LNCaP clone FGC (cell line): ENCODE results near the gene NHS.

Experiments used
- DNase-seq: peaks from one replicate; pipeline ENCODE4 v3.0.0-alpha.2; 2011; ENCODE audit warnings: low read depth
- H3K4me3 ChIP-seq: 2 replicates; pipeline ENCODE4 v1.5.1; 2011; ENCODE audit warnings: mild to moderate bottlenecking, low read depth, low read length, control low read depth
- CTCF ChIP-seq: IDR thresholded peaks from 2 replicates; pipeline ENCODE4 v1.5.1; 2012; ENCODE audit warnings: mild to moderate bottlenecking; ENCODE audit not compliant: control insufficient read depth, insufficient read depth; ENCODE audit errors: extremely low read depth

Gene NHS

GRCh38 chrX:17737710-17737985 lies 362.6 kb downstream of the NHS start:
- DNase-seq, result no peak
- H3K4me3 ChIP-seq, result peak overlapping the region; percentile 81
- no peak for TF ChIP-seq CTCF

- peak overlapping the region; percentile 81 for H3K4me3 ChIP-seq
- TF ChIP-seq CTCF, result no peak
- no peak for DNase-seq
Observed at GRCh38 chrX:17737986-17738713, 363.1 kb downstream of the NHS start.

GRCh38 chrX:17738737-17739535 lies 363.9 kb downstream of the NHS start:
- DNase-seq, result no peak
- TF ChIP-seq CTCF, result no peak
- peak overlapping the region; percentile 81 for H3K4me3 ChIP-seq

GRCh38 chrX:17740137-17741122 lies 365.4 kb downstream of the NHS start:
- no peak overlapping the region for H3K4me3 ChIP-seq
- no peak for DNase-seq
- no peak for TF ChIP-seq CTCF

GRCh38 chrX:17741123-17741511 lies 366.1 kb downstream of the NHS start:
- no peak for TF ChIP-seq CTCF
- DNase-seq, result no peak
- H3K4me3 ChIP-seq, result no peak overlapping the region

- TF ChIP-seq CTCF, result no peak
Observed at GRCh38 chrX:17743913-17744312, 368.9 kb downstream of the NHS start.

More at GRCh38 chrX:17743913-17744312, 368.9 kb downstream of the NHS start:
- no peak overlapping the region for H3K4me3 ChIP-seq
- DNase-seq, result no peak
